IPS-20b (cell line): ENCODE measurements around the gene CPVL.

Source experiments
- H3K27ac ChIP-seq: one replicate; pipeline ENCODE4 v1.5.1; 2013; ENCODE audit warnings: low read length
- H3K27me3 ChIP-seq: 2 replicates; pipeline ENCODE4 v1.6.1; 2013; ENCODE audit warnings: mild to moderate bottlenecking, low read length, inconsistent platforms; ENCODE audit not compliant: insufficient read depth
- H3K36me3 ChIP-seq: 2 replicates; pipeline ENCODE4 v1.6.1; 2013; ENCODE audit warnings: low read depth, mild to moderate bottlenecking, inconsistent platforms, low read length, moderate library complexity; ENCODE audit not compliant: insufficient read depth
- H3K4me1 ChIP-seq: 2 replicates; pipeline ENCODE4 v1.6.1; 2013; ENCODE audit warnings: mild to moderate bottlenecking, control low read depth, inconsistent platforms, low read length, moderate library complexity; ENCODE audit not compliant: insufficient read depth
- H3K4me3 ChIP-seq: 2 replicates; pipeline ENCODE4 v1.5.1; 2013; ENCODE audit warnings: mild to moderate bottlenecking, low read length, inconsistent platforms
- H3K9ac ChIP-seq: 2 replicates; pipeline ENCODE4 v1.6.1; 2013; ENCODE audit warnings: low read depth, mild to moderate bottlenecking, inconsistent platforms, low read length, moderate library complexity
- H3K9me3 ChIP-seq: 2 replicates; pipeline ENCODE4 v1.6.1; 2013; ENCODE audit warnings: mild to moderate bottlenecking, low read depth, low read length, inconsistent platforms; ENCODE audit not compliant: insufficient read depth

Gene CPVL

GRCh38 chr7:29135846-29136245 is 10.5 kb downstream of the CPVL start:
- H3K27ac ChIP-seq = no peak overlapping the region
- H3K9me3 ChIP-seq = no peaks in the 10 kb centered on the region
- no peaks in the 10 kb centered on the region for H3K36me3 ChIP-seq
- H3K27me3 ChIP-seq = no peaks in the 10 kb centered on the region
- H3K4me3 ChIP-seq = no peak overlapping the region
- no peak overlapping the region for H3K9ac ChIP-seq
- peaks cover 2% of the 10 kb centered on the region; the same call in 1 of the 2 replicates for H3K4me1 ChIP-seq

- H3K4me1 ChIP-seq = peaks cover 6% of the 10 kb centered on the region; the same call in 1 of the 2 replicates
- no peaks in the 10 kb centered on the region for H3K9me3 ChIP-seq
- no peak overlapping the region for H3K9ac ChIP-seq
- no peaks in the 10 kb centered on the region for H3K27me3 ChIP-seq
- no peaks in the 10 kb centered on the region for H3K36me3 ChIP-seq
- no peak overlapping the region for H3K27ac ChIP-seq
- no peak overlapping the region for H3K4me3 ChIP-seq
Observed at GRCh38 chr7:29132980-29133379, 13.4 kb downstream of the CPVL start.

GRCh38 chr7:29131678-29132077 is 14.7 kb downstream of the CPVL start:
- Histone ChIP-seq H3K4me3 (no peak overlapping the region), H3K9ac (no peak overlapping the region), H3K36me3 (no peaks in the 10 kb centered on the region), H3K27ac (no peak overlapping the region), H3K9me3 (no peaks in the 10 kb centered on the region), H3K4me1 (peaks cover 6% of the 10 kb centered on the region; the same call in 1 of the 2 replicates), H3K27me3 (no peaks in the 10 kb centered on the region)

GRCh38 chr7:29130096-29130495 is 16.2 kb downstream of the CPVL start:
- peaks cover 6% of the 10 kb centered on the region; the same call in 1 of the 2 replicates for H3K4me1 ChIP-seq
- H3K9me3 ChIP-seq = no peaks in the 10 kb centered on the region
- H3K27me3 ChIP-seq = no peaks in the 10 kb centered on the region
- H3K36me3 ChIP-seq = no peaks in the 10 kb centered on the region
- H3K9ac ChIP-seq = no peak overlapping the region
- no peak overlapping the region for H3K27ac ChIP-seq
- H3K4me3 ChIP-seq = no peak overlapping the region

GRCh38 chr7:29127527-29127926 is 18.8 kb downstream of the CPVL start:
- no peaks in the 10 kb centered on the region for H3K36me3 ChIP-seq
- H3K4me1 ChIP-seq = peaks cover 19% of the 10 kb centered on the region; the same call in 1 of the 2 replicates
- no peaks in the 10 kb centered on the region for H3K27me3 ChIP-seq
- H3K4me3 ChIP-seq = no peak overlapping the region
- H3K9ac ChIP-seq = no peak overlapping the region
- no peaks in the 10 kb centered on the region for H3K9me3 ChIP-seq
- H3K27ac ChIP-seq = no peak overlapping the region

- no peak overlapping the region for H3K27ac ChIP-seq
- H3K27me3 ChIP-seq = no peaks in the 10 kb centered on the region
- H3K4me3 ChIP-seq = no peak overlapping the region
- H3K4me1 ChIP-seq = peaks cover 21% of the 10 kb centered on the region; the same call in 1 of the 2 replicates
- no peaks in the 10 kb centered on the region for H3K9me3 ChIP-seq
- no peak overlapping the region for H3K9ac ChIP-seq
- no peaks in the 10 kb centered on the region for H3K36me3 ChIP-seq
Observed at GRCh38 chr7:29126804-29127203, 19.5 kb downstream of the CPVL start.

GRCh38 chr7:29123626-29124190 is 22.6 kb downstream of the CPVL start:
- H3K4me3 ChIP-seq = no peak overlapping the region
- peaks cover 17% of the 10 kb centered on the region; the same call in 1 of the 2 replicates for H3K4me1 ChIP-seq
- H3K9ac ChIP-seq = no peak overlapping the region
- no peaks in the 10 kb centered on the region for H3K9me3 ChIP-seq
- no peak overlapping the region for H3K27ac ChIP-seq
- no peaks in the 10 kb centered on the region for H3K27me3 ChIP-seq
- H3K36me3 ChIP-seq = no peaks in the 10 kb centered on the region

GRCh38 chr7:29122759-29123158 is 23.6 kb downstream of the CPVL start:
- Histone ChIP-seq H3K27me3 (no peaks in the 10 kb centered on the region), H3K9ac (no peak overlapping the region), H3K9me3 (no peaks in the 10 kb centered on the region), H3K36me3 (no peaks in the 10 kb centered on the region), H3K4me3 (no peak overlapping the region), H3K27ac (no peak overlapping the region), H3K4me1 (peaks cover 15% of the 10 kb centered on the region; the same call in 1 of the 2 replicates)

GRCh38 chr7:29122081-29122480 is 24.3 kb downstream of the CPVL start:
- no peak overlapping the region for H3K4me3 ChIP-seq

GRCh38 chr7:29120955-29121354 is 25.4 kb downstream of the CPVL start:
- Histone ChIP-seq H3K9me3 (no peaks in the 10 kb centered on the region), H3K27me3 (no peaks in the 10 kb centered on the region), H3K27ac (no peak overlapping the region), H3K4me1 (peaks cover 20% of the 10 kb centered on the region; the same call in 1 of the 2 replicates), H3K36me3 (no peaks in the 10 kb centered on the region), H3K4me3 (no peak overlapping the region), H3K9ac (no peak overlapping the region)

More at GRCh38 chr7:29122081-29122480, 24.3 kb downstream of the CPVL start:
- Histone ChIP-seq H3K4me1 (peaks cover 15% of the 10 kb centered on the region; the same call in 1 of the 2 replicates), H3K27me3 (no peaks in the 10 kb centered on the region), H3K9ac (no peak overlapping the region), H3K36me3 (no peaks in the 10 kb centered on the region), H3K27ac (no peak overlapping the region), H3K9me3 (no peaks in the 10 kb centered on the region)

GRCh38 chr7:29119538-29119937 is 26.8 kb downstream of the CPVL start:
- Histone ChIP-seq H3K4me1 (peaks cover 24% of the 10 kb centered on the region; the same call in 1 of the 2 replicates), H3K36me3 (no peaks in the 10 kb centered on the region), H3K27ac (no peak overlapping the region), H3K9me3 (no peaks in the 10 kb centered on the region), H3K9ac (no peak overlapping the region), H3K4me3 (no peak overlapping the region), H3K27me3 (no peaks in the 10 kb centered on the region)

GRCh38 chr7:29116361-29117200 is 29.8 kb downstream of the CPVL start:
- H3K27ac ChIP-seq = no peak overlapping the region

More at GRCh38 chr7:29116361-29117200, 29.8 kb downstream of the CPVL start:
- H3K9ac ChIP-seq = no peak overlapping the region
- H3K4me1 ChIP-seq = peaks cover 9% of the 10 kb centered on the region; the same call in 1 of the 2 replicates
- no peak overlapping the region for H3K4me3 ChIP-seq
- H3K9me3 ChIP-seq = no peaks in the 10 kb centered on the region
- H3K27me3 ChIP-seq = no peaks in the 10 kb centered on the region
- 0 out of 2 replicates have a peak, but pooled peaks cover 4% of the 10 kb centered on the region for H3K36me3 ChIP-seq
